GM13976 (cell line): ENCODE measurements around the gene NEDD4L.

Source experiments
- DNase-seq: peaks from one replicate; pipeline ENCODE4 v3.0.0; 2012; ENCODE audit warnings: low spot score
- CTCF ChIP-seq: IDR thresholded peaks from 2 replicates; pipeline ENCODE4 v1.5.1; 2012; ENCODE audit warnings: borderline replicate concordance, mild to moderate bottlenecking; ENCODE audit not compliant: insufficient read depth; ENCODE audit errors: extremely low read depth, missing control alignments, control extremely low read depth
- in situ Hi-C: fragments of 300-500 bp; cut with MboI; formaldehyde crosslinking; loops from one replicate; pipeline ENCODE4 v1.12.0; 2022; ENCODE audit warnings: low sequenced_read_pairs, mixed read lengths, inconsistent platforms; ENCODE audit not compliant: unreplicated experiment

NEDD4L gene

DNA sequence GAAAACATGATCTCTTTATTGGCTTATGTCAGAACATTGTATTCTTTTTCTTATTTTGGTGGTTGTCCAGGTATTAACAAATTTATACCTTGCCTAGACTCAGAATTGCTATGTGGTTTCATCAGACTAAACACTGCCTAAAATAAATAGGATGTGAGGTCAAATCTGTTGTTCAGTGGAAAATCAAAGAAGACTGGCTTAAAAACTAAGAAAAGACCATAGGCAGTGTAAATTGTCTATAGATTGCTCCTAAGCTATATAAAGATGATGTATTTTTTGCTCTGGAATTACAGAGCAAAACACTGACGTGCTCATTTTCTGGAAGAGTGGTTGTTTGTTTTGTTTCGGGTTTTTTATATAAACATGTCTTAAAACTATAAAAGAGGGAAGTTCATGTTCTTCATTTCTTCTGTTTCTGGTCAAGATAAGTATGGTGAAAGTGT, 318.8 kb downstream of the NEDD4L start:
- in situ Hi-C loops: no loop called here
- DNase-seq: no peak
- no peak for TF ChIP-seq CTCF

DNA sequence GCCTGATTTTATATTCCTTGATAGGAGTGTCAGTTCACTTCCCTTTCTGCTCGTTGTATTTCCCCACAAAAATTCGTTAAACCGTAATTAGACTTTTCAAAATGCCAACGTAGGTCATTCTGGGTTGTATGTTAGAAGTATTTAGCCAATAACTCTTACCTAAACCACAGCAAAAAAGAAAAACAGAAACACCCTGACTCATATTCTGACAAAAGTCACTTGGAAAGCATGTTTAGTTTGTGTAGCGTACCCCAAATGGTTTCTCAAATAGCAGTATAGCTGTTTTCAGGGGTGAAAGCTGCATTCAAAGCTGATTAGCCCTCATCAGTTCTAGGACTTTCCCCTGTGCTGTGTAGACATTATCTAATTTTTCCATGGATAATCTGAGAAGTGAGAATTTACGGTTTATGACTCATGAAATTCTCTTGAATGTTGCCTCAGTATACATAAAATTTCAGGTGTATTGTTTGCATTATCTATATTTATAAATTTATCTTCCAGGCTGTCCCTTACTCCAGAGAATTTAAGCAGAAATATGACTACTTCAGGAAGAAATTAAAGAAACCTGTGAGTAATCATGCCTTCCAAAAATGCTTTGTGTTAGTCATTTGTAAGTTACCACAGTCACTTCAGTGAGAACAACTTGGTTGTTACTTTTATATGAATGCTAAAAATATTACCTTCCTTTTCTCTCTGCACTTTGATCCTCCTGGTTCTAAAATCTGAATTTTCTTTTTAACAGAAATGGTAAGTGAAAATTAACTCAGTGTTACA, 319.9 kb downstream of the NEDD4L start:
- TF ChIP-seq CTCF: no peak
- in situ Hi-C loops: no loop called here
- DNase-seq: no peak

DNA sequence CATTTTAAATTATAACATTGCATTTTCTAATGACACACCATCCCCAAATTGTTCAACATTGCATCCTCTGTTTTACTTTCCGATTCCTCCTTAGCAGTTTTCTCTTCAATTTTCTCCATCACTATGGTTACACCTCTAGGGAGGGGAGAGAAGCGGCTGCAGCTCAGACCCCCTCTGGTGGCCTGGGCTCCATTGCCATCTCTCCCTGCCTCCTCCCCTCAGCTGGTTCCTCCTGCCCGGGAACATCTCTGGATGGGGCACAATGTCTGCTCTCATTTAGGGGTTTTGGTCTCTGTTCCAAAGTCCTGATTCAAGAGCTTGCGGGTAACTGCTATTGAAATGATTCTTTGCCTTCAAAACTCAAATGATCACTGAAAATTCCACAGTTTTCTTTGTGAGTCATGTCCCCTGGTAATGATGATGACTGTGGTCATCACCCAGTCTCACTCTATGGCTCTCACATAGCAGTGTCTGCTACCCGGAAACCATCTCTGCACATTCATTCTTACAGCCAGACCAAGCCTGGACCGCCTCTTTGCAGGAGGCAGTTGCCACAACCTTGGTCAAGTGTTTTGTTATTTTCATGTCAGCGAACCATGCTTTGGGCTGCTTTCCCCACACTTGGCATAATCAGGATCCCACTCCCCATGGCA, 321.0 kb downstream of the NEDD4L start:
- in situ Hi-C loops: no loop called here
- no peak for DNase-seq
- no peak for TF ChIP-seq CTCF

GRCh38 chr18:58367425-58368140, 323.6 kb downstream of the NEDD4L start:
- no peak for DNase-seq
- in situ Hi-C loops: no loop called here
- TF ChIP-seq CTCF: no peak

DNA sequence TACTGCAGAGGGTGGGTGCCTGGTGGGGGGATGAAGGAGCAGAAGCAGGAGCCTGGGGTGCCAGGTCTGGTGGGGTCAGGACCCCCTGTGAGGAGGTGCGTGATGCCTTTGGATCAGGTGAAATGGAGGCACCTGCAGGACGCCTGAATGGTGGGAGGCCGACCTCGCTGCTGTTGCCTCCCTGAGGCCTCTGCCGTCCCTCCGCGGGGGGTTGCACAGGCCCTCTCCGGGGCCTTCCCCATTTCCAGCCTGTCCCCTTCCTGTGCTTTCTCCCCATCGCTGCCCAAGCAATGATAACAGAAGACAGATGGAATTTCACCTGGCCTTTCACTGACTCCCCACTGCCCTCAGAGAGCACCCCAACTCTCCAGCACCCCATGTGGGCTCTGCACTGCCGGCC, 325.6 kb downstream of the NEDD4L start:
- no peak for DNase-seq
- in situ Hi-C loops: no loop called here
- TF ChIP-seq CTCF: no peak

DNA sequence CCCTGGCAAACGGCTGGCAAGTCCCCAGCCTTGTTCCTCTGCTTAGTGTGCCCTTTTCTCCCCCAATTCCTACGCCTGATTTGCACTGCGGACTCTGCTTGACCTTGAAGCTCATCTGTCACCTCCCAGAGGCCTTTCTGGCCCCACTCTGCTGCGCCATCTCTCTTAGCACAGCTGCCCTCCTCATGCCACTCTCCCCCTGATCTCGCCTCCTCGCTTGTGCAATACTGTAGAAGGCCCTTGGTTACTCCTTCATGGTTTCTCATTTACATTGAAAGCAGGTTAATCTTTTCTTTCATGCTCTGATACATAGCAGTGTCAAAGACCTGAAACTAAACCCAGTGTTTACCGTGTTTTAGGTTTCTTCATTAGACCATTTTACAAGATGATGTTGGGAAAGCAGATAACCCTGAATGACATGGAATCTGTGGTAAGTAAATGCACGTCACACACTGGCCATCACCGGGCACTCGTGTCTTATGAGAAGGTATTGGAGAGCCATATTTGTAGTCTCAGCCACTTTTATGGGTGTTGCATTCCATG, 326.1 kb downstream of the NEDD4L start:
- no peak for DNase-seq
- in situ Hi-C loops: no loop called here
- TF ChIP-seq CTCF: no peak
